GM12864 (cell line): ENCODE data around the gene CCDC78.

Source experiments
- DNase-seq: peaks from one replicate; pipeline ENCODE4 v3.0.0-alpha.2; 2011; ENCODE audit warnings: low read depth
- H3K4me3 ChIP-seq: 2 replicates; pipeline ENCODE4 v1.5.1; 2011; ENCODE audit warnings: mild to moderate bottlenecking, low read depth, low read length, control low read depth
- TF ChIP-seq, protein P1 (sequence below): IDR thresholded peaks from 2 replicates; pipeline ENCODE4 v1.5.1; 2011; ENCODE audit warnings: low read depth, mild to moderate bottlenecking, moderate library complexity, low read length, control low read depth, inconsistent platforms; ENCODE audit errors: missing control alignments

The CCDC78 gene

DNA sequence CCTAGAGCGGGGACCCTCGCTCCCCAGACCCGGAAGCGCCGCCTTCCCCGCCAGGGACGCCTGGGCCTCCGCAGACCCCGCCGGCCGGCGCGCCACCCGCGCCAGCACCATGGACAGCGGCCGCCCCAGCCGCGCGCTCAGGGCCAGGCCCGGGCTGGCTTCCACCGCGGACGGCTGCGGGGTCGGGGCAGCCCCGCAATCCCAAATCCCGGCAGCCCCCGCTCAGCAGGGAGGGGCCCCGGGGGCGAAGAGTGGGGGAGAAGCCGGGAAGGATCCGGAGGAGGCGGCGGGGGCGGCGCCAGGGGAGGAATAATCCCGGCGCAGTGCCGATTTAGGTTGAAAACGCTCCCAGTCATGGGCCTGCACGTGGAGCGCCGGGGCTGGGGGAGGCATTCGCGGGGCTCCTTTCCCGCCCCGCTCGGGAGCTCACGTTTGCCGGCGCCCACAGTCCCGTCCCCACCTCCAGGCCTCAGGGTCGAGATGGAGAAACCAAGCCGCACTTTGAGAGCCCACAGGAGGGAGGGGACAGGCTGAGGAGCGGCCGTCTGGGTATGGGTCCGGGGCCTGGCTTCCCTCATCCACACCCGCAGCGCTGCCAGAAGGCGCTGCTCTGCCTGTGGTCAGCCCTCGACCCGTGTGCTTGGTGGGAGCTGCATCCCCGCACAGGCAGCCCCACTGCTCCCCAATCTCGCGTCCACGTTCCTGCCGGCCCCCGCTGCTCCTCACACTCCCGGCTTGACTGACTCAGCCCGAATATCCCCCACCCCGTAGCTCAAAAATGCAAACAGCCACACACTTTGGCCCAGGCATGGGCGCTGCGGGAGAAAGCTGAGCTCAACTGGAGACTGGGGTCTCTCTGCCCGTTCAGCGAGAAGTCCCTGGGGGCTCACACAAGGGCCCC is 25.3 kb downstream of the CCDC78 start:
- no peak overlapping the region for H3K4me3 ChIP-seq
- DNase-seq: no peak
- TF ChIP-seq, protein P1, sequence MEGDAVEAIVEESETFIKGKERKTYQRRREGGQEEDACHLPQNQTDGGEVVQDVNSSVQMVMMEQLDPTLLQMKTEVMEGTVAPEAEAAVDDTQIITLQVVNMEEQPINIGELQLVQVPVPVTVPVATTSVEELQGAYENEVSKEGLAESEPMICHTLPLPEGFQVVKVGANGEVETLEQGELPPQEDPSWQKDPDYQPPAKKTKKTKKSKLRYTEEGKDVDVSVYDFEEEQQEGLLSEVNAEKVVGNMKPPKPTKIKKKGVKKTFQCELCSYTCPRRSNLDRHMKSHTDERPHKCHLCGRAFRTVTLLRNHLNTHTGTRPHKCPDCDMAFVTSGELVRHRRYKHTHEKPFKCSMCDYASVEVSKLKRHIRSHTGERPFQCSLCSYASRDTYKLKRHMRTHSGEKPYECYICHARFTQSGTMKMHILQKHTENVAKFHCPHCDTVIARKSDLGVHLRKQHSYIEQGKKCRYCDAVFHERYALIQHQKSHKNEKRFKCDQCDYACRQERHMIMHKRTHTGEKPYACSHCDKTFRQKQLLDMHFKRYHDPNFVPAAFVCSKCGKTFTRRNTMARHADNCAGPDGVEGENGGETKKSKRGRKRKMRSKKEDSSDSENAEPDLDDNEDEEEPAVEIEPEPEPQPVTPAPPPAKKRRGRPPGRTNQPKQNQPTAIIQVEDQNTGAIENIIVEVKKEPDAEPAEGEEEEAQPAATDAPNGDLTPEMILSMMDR: no peak

DNA sequence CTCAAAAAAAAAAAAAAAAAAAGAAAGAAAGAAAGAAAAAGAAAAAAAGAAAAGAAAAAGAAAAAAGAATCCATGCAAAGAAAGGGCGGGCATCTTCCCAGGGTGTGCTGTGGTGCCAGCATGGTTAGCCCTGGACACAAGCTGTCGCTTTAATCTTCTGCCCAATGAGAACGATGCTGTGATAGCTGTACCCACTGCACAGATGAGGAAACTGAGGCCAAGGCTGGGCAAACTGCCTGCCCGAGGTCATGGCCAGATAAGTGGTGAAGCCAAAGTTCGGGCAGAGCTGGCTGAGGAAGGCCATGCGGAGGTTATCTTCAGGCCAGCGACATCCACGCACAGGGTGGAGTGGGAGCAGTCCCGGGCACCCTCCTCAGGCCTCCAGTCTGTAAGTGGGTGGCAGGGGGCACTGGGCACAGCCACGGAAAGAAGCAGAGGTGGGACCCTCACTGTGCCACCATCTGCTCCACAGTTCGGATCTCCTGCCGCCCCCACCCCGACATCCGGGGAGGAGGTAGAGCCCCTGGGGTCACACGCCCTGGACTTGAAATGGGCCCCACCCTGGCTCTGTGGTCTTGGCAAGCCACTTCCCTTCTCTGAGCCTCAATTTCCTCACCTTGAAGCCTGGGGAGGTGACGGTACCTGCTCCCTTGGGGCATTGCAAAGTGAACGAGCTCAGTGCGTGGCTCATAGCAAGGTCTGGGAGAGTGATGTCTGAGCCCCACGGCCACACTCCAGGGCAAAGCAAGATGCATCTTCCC is 27.2 kb downstream of the CCDC78 start:
- DNase-seq: no peak
- no peak overlapping the region for H3K4me3 ChIP-seq
- TF ChIP-seq, protein P1: no peak

DNA sequence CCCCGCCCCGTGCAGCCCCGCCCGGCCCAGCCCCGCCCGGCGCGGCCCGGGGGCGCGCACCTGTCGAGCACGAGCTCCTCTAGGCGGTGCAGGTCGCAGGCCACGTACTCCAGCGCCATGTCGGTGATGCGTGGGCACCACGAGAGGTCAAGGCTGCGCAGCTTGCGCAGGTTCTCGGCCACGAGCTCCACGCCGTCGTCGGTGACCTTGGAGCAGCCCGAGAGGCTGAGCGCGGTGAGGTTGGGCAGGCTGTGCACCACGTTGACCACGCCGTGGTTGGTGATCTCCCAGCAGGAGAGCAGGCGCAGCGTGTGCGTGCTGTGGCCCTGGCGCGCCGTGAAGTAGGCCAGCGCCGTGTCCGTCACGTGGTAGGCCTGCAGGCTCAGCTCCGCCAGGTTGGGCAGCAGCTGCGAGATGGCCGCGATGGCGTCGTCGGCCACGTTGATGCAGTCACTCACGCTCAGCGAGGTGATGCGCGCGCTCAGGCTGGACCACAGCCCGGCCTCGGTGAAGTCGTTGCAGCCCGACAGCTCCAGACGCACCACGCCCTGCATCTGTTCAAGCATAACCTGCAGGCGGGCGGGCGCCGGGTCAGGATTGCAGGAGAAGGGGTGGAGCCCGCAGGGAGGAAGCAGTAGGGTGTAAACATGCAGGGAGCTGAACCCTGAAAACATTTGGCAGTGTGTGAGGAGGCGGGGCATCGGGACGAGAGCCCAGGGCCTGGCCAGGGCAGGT is 30.7 kb downstream of the CCDC78 start:
- TF ChIP-seq, protein P1: no peak
- H3K4me3 ChIP-seq: peak overlapping the region; percentile 49

DNA sequence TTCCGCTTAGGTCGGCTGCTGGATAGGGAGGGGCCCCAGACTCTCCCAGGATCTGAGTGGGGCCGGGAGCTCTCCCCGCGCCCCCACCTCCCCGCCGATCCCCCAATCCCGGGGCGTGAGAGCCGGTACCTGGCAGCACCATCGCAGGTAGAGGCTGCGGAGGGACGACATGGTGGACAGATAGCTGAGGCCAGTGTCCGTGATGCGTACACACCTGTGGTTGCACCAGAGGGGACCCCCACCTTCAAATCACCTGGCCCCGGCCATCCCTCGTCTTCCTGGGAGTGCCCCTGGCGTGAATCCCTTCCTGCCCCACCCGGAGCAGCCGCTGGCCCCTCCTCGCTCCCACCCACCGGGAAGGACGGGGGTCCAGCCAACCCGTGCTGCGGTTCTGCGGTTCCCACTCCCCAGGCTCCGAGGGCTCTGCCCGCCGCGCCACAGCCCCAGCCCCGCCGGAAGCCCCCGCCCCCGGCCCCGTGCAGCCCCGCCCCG is 31.3 kb downstream of the CCDC78 start:
- no peak for DNase-seq
- H3K4me3 ChIP-seq: peak overlapping the region; percentile 49; the same call in 1 of the 2 replicates
- TF ChIP-seq, protein P1: no peak

More for the DNA sequence above, 30.7 kb downstream of the CCDC78 start:
- no peak for DNase-seq

DNA sequence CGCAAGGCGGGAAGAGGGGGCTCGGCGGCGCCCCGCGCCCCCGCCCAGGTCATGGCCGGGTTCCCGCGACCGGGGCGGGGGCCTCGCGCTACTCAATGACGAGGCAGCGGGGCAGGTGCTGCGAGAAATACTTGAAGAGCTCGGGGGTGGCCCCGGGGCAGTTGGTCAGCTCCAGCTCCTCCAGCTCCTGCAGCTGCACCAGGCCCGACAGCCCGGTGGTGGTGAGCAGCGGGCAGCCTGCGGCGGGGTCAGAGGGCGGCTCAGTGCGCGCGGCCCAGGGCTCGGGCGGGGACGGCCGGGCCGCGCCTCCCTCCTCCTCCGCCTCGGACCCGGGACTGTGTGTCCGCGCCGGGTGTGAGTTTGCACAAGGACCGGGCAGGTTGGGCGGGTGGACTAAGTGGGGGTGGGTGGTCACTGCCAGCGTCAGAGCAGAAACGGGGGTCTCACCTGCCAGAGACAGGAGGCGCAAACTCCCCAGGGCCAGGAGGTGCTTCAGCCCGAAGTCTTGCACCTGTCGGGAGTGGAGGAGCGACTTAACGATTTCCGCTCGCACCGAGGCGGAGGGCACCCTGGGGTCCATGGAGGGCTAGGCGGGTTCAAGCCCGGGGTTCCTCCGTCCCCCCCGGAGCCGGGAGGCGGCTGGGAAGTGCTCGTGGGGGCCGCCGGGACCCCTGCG is 31.9 kb downstream of the CCDC78 start:
- 0 out of 2 replicates have a peak overlapping the region, but pooled peaks have one; percentile 49 for H3K4me3 ChIP-seq
- no peak for DNase-seq

More for the DNA sequence above, 31.9 kb downstream of the CCDC78 start:
- TF ChIP-seq, protein P1: no peak
